Smooth muscle cell (in vitro differentiated cells): ENCODE measurements around the gene GRIK4. TPM values are rescaled to one million over a fixed set of nuclear protein-coding genes. Genes with fewer than 3 reads are reported as not detected.

ENCODE experiments used
- DNase-seq: peaks from one replicate; lab custom pipeline; 2025; ENCODE audit not compliant: unreplicated experiment; lab: John Stamatoyannopoulos, UW
- H2AFZ ChIP-seq: fragments of 200-600 bp; sonication (generic); 2 replicates; pipeline ENCODE4 v1.6.0; 2016; ENCODE audit warnings: antibody characterized with exemption, low read depth, mild to moderate bottlenecking
- H3F3A ChIP-seq: fragments of 200-600 bp; sonication (generic); 2 replicates; pipeline ENCODE4 v1.6.0; 2017; ENCODE audit warnings: antibody characterized with exemption, low read depth
- H3K27ac ChIP-seq: fragments of 200-600 bp; sonication (generic); 2 replicates; pipeline ENCODE4 v1.5.1; 2016; ENCODE audit warnings: low read depth, mild to moderate bottlenecking
- H3K27me3 ChIP-seq: fragments of 200-600 bp; sonication (generic); 2 replicates; pipeline ENCODE4 v1.6.1; 2016; ENCODE audit warnings: low read depth, mild to moderate bottlenecking
- H3K36me3 ChIP-seq: fragments of 200-600 bp; sonication (generic); 2 replicates; pipeline ENCODE4 v1.5.1; 2016; ENCODE audit warnings: low read depth
- H3K4me1 ChIP-seq: fragments of 200-600 bp; sonication (generic); 2 replicates; pipeline ENCODE4 v1.5.1; 2016; ENCODE audit warnings: low read depth
- H3K4me2 ChIP-seq: fragments of 200-600 bp; sonication (generic); 2 replicates; pipeline ENCODE4 v1.6.0; 2016; ENCODE audit warnings: mild to moderate bottlenecking
- H3K4me3 ChIP-seq: fragments of 200-600 bp; sonication (generic); 2 replicates; pipeline ENCODE4 v1.5.1; 2016; ENCODE audit warnings: mild to moderate bottlenecking
- H3K79me2 ChIP-seq: fragments of 200-600 bp; sonication (generic); 2 replicates; pipeline ENCODE4 v1.6.0; 2016; ENCODE audit warnings: low read depth, mild to moderate bottlenecking
- H3K9ac ChIP-seq: fragments of 200-600 bp; sonication (generic); 2 replicates; pipeline ENCODE4 v1.6.0; 2016; ENCODE audit warnings: low read depth
- H3K9me3 ChIP-seq: fragments of 200-600 bp; sonication (generic); replicated peaks from 2 replicates; pipeline ENCODE4 v1.5.1; 2016; ENCODE audit warnings: low read depth
- H4K20me1 ChIP-seq: fragments of 200-600 bp; sonication (generic); 2 replicates; pipeline ENCODE4 v1.6.0; 2016; ENCODE audit warnings: low read depth
- CTCF ChIP-seq: fragments of 200-600 bp; sonication (generic); IDR thresholded peaks from 2 replicates; pipeline ENCODE4 v1.5.1; 2017; ENCODE audit warnings: borderline replicate concordance, mild to moderate bottlenecking, antibody characterized with exemption; ENCODE audit not compliant: insufficient read depth, poor library complexity, severe bottlenecking
- WGBS: methylation state at CpG from one replicate; pipeline ENCODE4 v1.1.7; 2016; ENCODE audit warnings: low lambda C conversion rate; 5-methylcytosine and 5-hydroxymethylcytosine counted together
- polyA plus RNA-seq: library from polyadenylated mRNA; unstranded; fragments of >200 nt; fragmentation: Nextera tagmentation; extraction: Ambion mirVana; gene quantifications from 2 replicates; pipeline ENCODE4 v1.2.1, GENCODE V29; 2016
- total RNA-seq: library from RNA; depleted of rRNA; stranded (reverse); fragments of >200 nt; gene quantifications from 2 replicates; pipeline ENCODE4 v1.2.3, GENCODE V29; 2014

GRIK4 gene
- total and polyA plus RNA-seq, 2 experiments from 2014 or later, result not detected

- Histone ChIP-seq H4K20me1 (no peaks in the 10 kb centered on the region), H3K4me3 (no peak overlapping the region), H3K27me3 (no peaks in the 10 kb centered on the region), H3K9ac (no peak overlapping the region), H2AFZ (no peak overlapping the region), H3K9me3 (no peaks in the 10 kb centered on the region), H3K4me2 (no peak overlapping the region), H3F3A (no peaks in the 10 kb centered on the region), H3K4me1 (peaks cover 10% of the 10 kb centered on the region), H3K79me2 (no peaks in the 10 kb centered on the region), H3K27ac (no peak overlapping the region), H3K36me3 (no peaks in the 10 kb centered on the region)
- TF ChIP-seq CTCF, result no peak
- no peak for DNase-seq
- WGBS, result 93% methylated on average over 11 of the region's 11 CpGs
These were observed 197.1 kb downstream of the GRIK4 start for GRCh38 chr11:120708511-120709183.

- H3K79me2 ChIP-seq, result no peaks in the 10 kb centered on the region
- no peak overlapping the region for H3K27ac ChIP-seq
- H3K9me3 ChIP-seq, result no peaks in the 10 kb centered on the region
- no peaks in the 10 kb centered on the region for H3K36me3 ChIP-seq
- no peak overlapping the region for H3K4me3 ChIP-seq
- TF ChIP-seq CTCF, result no peak
- no peaks in the 10 kb centered on the region for H4K20me1 ChIP-seq
- H2AFZ ChIP-seq, result no peak overlapping the region
- peaks cover 10% of the 10 kb centered on the region for H3K4me1 ChIP-seq
- H3K9ac ChIP-seq, result no peak overlapping the region
- no peaks in the 10 kb centered on the region for H3F3A ChIP-seq
- no peak for DNase-seq
- no peak overlapping the region for H3K4me2 ChIP-seq
- 92% methylated on average over 10 of the region's 10 CpGs for WGBS
- no peaks in the 10 kb centered on the region for H3K27me3 ChIP-seq
These were observed 198.3 kb downstream of the GRIK4 start for GRCh38 chr11:120709808-120710207.

GRCh38 chr11:120710354-120711131, 199.0 kb downstream of the GRIK4 start:
- peak; percentile 19 for DNase-seq
- Histone ChIP-seq H2AFZ (peak overlapping the region; percentile 18), H3K27me3 (no peaks in the 10 kb centered on the region), H3K4me2 (peak overlapping the region; percentile 73), H3K9ac (no peak overlapping the region), H3K4me3 (no peak overlapping the region), H3K36me3 (no peaks in the 10 kb centered on the region), H3K27ac (peak overlapping the region; percentile 32), H3K79me2 (no peaks in the 10 kb centered on the region), H3K4me1 (peaks cover 10% of the 10 kb centered on the region), H4K20me1 (no peaks in the 10 kb centered on the region), H3F3A (no peaks in the 10 kb centered on the region), H3K9me3 (no peaks in the 10 kb centered on the region)
- no peak for TF ChIP-seq CTCF
- 12% methylated on average over 13 of the region's 13 CpGs for WGBS
